ENCODE results near the gene KCNQ2.

DNA sequence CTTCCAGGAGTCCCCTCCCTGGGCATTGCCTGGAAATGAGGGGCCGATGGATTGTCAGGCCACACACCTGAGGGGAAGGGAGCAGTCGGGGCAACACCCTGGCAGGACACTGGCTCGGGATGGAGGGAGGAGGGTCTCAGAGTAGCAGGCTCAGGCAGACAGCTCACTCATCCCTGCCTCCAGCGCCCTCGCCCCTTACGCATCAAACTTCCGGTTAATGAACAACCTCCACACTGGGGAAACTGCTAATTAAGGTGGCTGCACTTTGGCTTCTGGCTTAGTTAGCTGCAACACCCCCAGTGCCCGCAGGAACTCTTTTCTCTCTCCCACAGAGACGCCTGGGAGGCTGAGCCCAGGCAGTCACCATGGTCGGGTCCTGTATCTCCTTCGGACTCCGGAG, 98.0 kb downstream of the KCNQ2 start:
- TF ChIP-seq CTCF (IDR thresholded peaks at IDR 0.05; ENCODE audit: borderline replicate concordance, extremely low read depth, low read length, poor library complexity, severe bottlenecking) (no peak), EZH2 (IDR thresholded peaks at IDR 0.05; ENCODE audit: borderline replicate concordance, low read depth, low read length, severe bottlenecking) (no peak)

Measured in DND-41 (cell line).